MCF 10A (cell line): ENCODE measurements around the gene SRPK1. TPM values are rescaled to one million over a fixed set of nuclear protein-coding genes. Genes with fewer than 3 reads are reported as not detected.

Experiments used
- BruUV-seq: library from RNA; stranded (reverse); fragments of 400-500 nt; replicated peaks from 2 replicates; lab custom pipeline; 2021; lab: Mats Ljungman, UMichigan
- CTCF ChIA-PET: fragments of 300-600 bp; sonication (Branson Sonifier 250); formaldehyde crosslinking; extraction: SDS; loops from one replicate; lab custom pipeline; 2021; ENCODE audit warnings: antibody characterized with exemption, inconsistent platforms; lab: Yijun Ruan, JAX
- POLR2A ChIA-PET: fragments of 300-600, 350-650 bp; sonication (Branson Sonifier 250); formaldehyde crosslinking; extraction: SDS; loops from one replicate; lab custom pipeline; 2020; ENCODE audit warnings: antibody characterized with exemption, inconsistent platforms; lab: Yijun Ruan, JAX
- DNase-seq: peaks from one replicate; pipeline ENCODE4 v3.0.0-alpha.2; 2018; ENCODE audit not compliant: unreplicated experiment
- H3K27ac Mint-ChIP-seq: one replicate; pipeline ENCODE4 v1.8.0; 2022; ENCODE audit warnings: mild to moderate bottlenecking, low read depth, mixed read lengths; ENCODE audit not compliant: unreplicated experiment
- H3K27me3 Mint-ChIP-seq: one replicate; pipeline ENCODE4 v1.8.0; 2022; ENCODE audit warnings: mixed read lengths; ENCODE audit not compliant: insufficient read depth, unreplicated experiment
- H3K36me3 Mint-ChIP-seq: one replicate; pipeline ENCODE4 v1.8.0; 2022; ENCODE audit warnings: mild to moderate bottlenecking, moderate library complexity, mixed read lengths; ENCODE audit not compliant: insufficient read depth, unreplicated experiment
- H3K4me1 Mint-ChIP-seq: one replicate; pipeline ENCODE4 v1.8.0; 2022; ENCODE audit warnings: mixed read lengths; ENCODE audit not compliant: insufficient read depth, unreplicated experiment
- H3K4me3 Mint-ChIP-seq: one replicate; pipeline ENCODE4 v1.8.0; 2022; ENCODE audit warnings: mild to moderate bottlenecking, moderate library complexity, mixed read lengths; ENCODE audit not compliant: unreplicated experiment
- H3K9me3 Mint-ChIP-seq: one replicate; pipeline ENCODE4 v1.8.0; 2022; ENCODE audit warnings: mixed read lengths; ENCODE audit not compliant: unreplicated experiment
- CTCF ChIP-seq: fragments of 200-600 bp; IDR thresholded peaks from one replicate; pipeline ENCODE4 v1.8.0; 2022; ENCODE audit warnings: antibody characterized with exemption, mild to moderate bottlenecking; ENCODE audit not compliant: unreplicated experiment
- intact Hi-C: fragments of 100-400 bp; cut with micrococcal nuclease; formaldehyde crosslinking; loops from 2 replicates; pipeline ENCODE4 v1.14.1; 2022
- total RNA-seq: library from RNA; stranded (reverse); gene quantifications from 2 replicates; pipeline ENCODE4 v1.2.3, GENCODE V29; 2022

The SRPK1 gene
- total RNA-seq, 1 experiment from 2014 or later, result 83.9 TPM

GRCh38 chr6:35798706-35799105, 122.2 kb downstream of the SRPK1 start:
- TF ChIP-seq CTCF, result no peak
- no TSS peak for BruUV-seq
- intact Hi-C loops, result no loop called here
- Mint-ChIP-seq H3K4me3 (no peak overlapping the region), H3K36me3 (no peaks in the 10 kb centered on the region), H3K4me1 (no peaks in the 10 kb centered on the region), H3K9me3 (no peaks in the 10 kb centered on the region), H3K27me3 (peaks cover under 1% of the 10 kb centered on the region), H3K27ac (no peak overlapping the region)
- ChIA-PET CTCF (no interaction called here), POLR2A (interaction anchor here (0.6 to 3.8 kb wide), 2 partner anchors 12 to 15 kb away, joined by 3 to 12 read pairs; no protein-coding TSS in a partner anchor)
- no peak for DNase-seq

GRCh38 chr6:35797837-35798526, 122.9 kb downstream of the SRPK1 start:
- Mint-ChIP-seq H3K27ac (no peak overlapping the region), H3K9me3 (no peaks in the 10 kb centered on the region), H3K36me3 (no peaks in the 10 kb centered on the region), H3K4me1 (no peaks in the 10 kb centered on the region), H3K27me3 (peaks cover 8% of the 10 kb centered on the region), H3K4me3 (no peak overlapping the region)
- no peak for DNase-seq
- no TSS peak for BruUV-seq
- no peak for TF ChIP-seq CTCF
- CTCF ChIA-PET, result no interaction called here
- intact Hi-C loops, result no loop called here
- POLR2A ChIA-PET, result interaction anchor here (0.6 to 3.8 kb wide), 2 partner anchors 11 to 16 kb away, joined by 3 to 12 read pairs; no protein-coding TSS in a partner anchor

- intact Hi-C loops, result no loop called here
- CTCF ChIA-PET, result interaction anchor here (0.6 kb wide), 1 partner anchor 33 kb away, joined by 3 read pairs; no protein-coding TSS in a partner anchor
- no peaks in the 10 kb centered on the region for H3K36me3 Mint-ChIP-seq
Observed at GRCh38 chr6:35796236-35796635, 124.7 kb downstream of the SRPK1 start.

More at GRCh38 chr6:35796236-35796635, 124.7 kb downstream of the SRPK1 start:
- no peak for DNase-seq
- TF ChIP-seq CTCF, result no peak
- Mint-ChIP-seq H3K4me3 (no peak overlapping the region), H3K27ac (no peak overlapping the region), H3K9me3 (no peaks in the 10 kb centered on the region), H3K4me1 (no peaks in the 10 kb centered on the region), H3K27me3 (peaks cover 15% of the 10 kb centered on the region)
- no TSS peak for BruUV-seq
- POLR2A ChIA-PET, result interaction anchor here (3.8 kb wide), 1 partner anchor 9 kb away, joined by 12 read pairs; no protein-coding TSS in a partner anchor
